ENCODE measurements around the gene TMEM176B. TPM values are rescaled to one million over a fixed set of nuclear protein-coding genes. Genes with fewer than 3 reads are reported as not detected.

Gene TMEM176B
- total RNA-seq, 1 experiment from 2014 or later = not detected

GRCh38 chr7:150748376-150748775 is 51.8 kb downstream of the TMEM176B start:
- no peaks in the 10 kb centered on the region for H3F3A ChIP-seq (ENCODE audit: low read length, unreplicated experiment)
- POLR2A ChIA-PET (ENCODE audit: unreplicated experiment) = no interaction called here
- H3K4me3 ChIP-seq (ENCODE audit: low read length) = no peak overlapping the region
- CTCF ChIA-PET = no interaction called here
- H3K27ac ChIP-seq (ENCODE audit: low read length) = no peak overlapping the region
- no peaks in the 10 kb centered on the region for H3K9me2 ChIP-seq (replicated peaks; ENCODE audit: low read length)
- intact Hi-C loops (cut with micrococcal nuclease) = no loop called here
- ATAC-seq (no peak), DNase-seq (no peak)
- no peaks in the 10 kb centered on the region for H3K79me2 ChIP-seq (ENCODE audit: low read length)
- no peak overlapping the region for H2AFZ ChIP-seq (ENCODE audit: low read length)
- TF ChIP-seq EZH2 (IDR thresholded peaks at IDR 0.05; ENCODE audit: low read length, unreplicated experiment) = no peak
- no peak for TF ChIP-seq EZH2phosphoT487 (IDR thresholded peaks at IDR 0.05; ENCODE audit: borderline replicate concordance, low read length)
- no peak for TF ChIP-seq CTCF (conservative IDR thresholded peaks at IDR 0.05; ENCODE audit: low read depth, low read length)
- H3K36me3 ChIP-seq (ENCODE audit: low read depth, low read length) = no peaks in the 10 kb centered on the region
- no peak overlapping the region for H3K9ac ChIP-seq (ENCODE audit: low read length)
- no peaks in the 10 kb centered on the region for H4K20me1 ChIP-seq (ENCODE audit: low read length)
- H3K27me3 ChIP-seq (ENCODE audit: low read length) = peaks cover 61% of the 10 kb centered on the region
- no TSS peak for BruUV-seq (replicated peaks)
- H3K4me1 ChIP-seq (ENCODE audit: insufficient read depth, low read length) = no peaks in the 10 kb centered on the region
- no peak overlapping the region for H3K4me2 ChIP-seq (ENCODE audit: low read length)
- H3K9me3 ChIP-seq (ENCODE audit: low read length) = no peaks in the 10 kb centered on the region

- Histone ChIP-seq H4K20me1 (ENCODE audit: low read length) (no peaks in the 10 kb centered on the region), H3F3A (ENCODE audit: low read length, unreplicated experiment) (no peaks in the 10 kb centered on the region), H3K4me3 (ENCODE audit: low read length) (no peak overlapping the region), H3K79me2 (ENCODE audit: low read length) (no peaks in the 10 kb centered on the region), H3K4me1 (ENCODE audit: insufficient read depth, low read length) (no peaks in the 10 kb centered on the region), H2AFZ (ENCODE audit: low read length) (no peak overlapping the region), H3K27me3 (ENCODE audit: low read length) (peaks cover 72% of the 10 kb centered on the region), H3K9ac (ENCODE audit: low read length) (no peak overlapping the region), H3K27ac (ENCODE audit: low read length) (no peak overlapping the region), H3K9me3 (ENCODE audit: low read length) (no peaks in the 10 kb centered on the region), H3K9me2 (replicated peaks; ENCODE audit: low read length) (no peaks in the 10 kb centered on the region), H3K4me2 (ENCODE audit: low read length) (no peak overlapping the region), H3K36me3 (ENCODE audit: low read depth, low read length) (no peaks in the 10 kb centered on the region)
- ATAC-seq (no peak), DNase-seq (no peak)
- ChIA-PET POLR2A (ENCODE audit: unreplicated experiment) (no interaction called here), CTCF (no interaction called here)
- TF ChIP-seq CTCF (conservative IDR thresholded peaks at IDR 0.05; ENCODE audit: low read depth, low read length) (no peak), EZH2phosphoT487 (IDR thresholded peaks at IDR 0.05; ENCODE audit: borderline replicate concordance, low read length) (no peak), EZH2 (IDR thresholded peaks at IDR 0.05; ENCODE audit: low read length, unreplicated experiment) (no peak)
- BruUV-seq (replicated peaks) = no TSS peak
- intact Hi-C loops (cut with micrococcal nuclease) = no loop called here
Observed at GRCh38 chr7:150746921-150747320, 53.2 kb downstream of the TMEM176B start.

- ATAC-seq = no peak
- TF ChIP-seq CTCF (conservative IDR thresholded peaks at IDR 0.05; ENCODE audit: low read depth, low read length) = no peak
- TF ChIP-seq EZH2 (IDR thresholded peaks at IDR 0.05; ENCODE audit: low read length, unreplicated experiment) = no peak
- TF ChIP-seq EZH2phosphoT487 (IDR thresholded peaks at IDR 0.05; ENCODE audit: borderline replicate concordance, low read length) = no peak
- intact Hi-C loops (cut with micrococcal nuclease) = no loop called here
- Histone ChIP-seq H3K27me3 (ENCODE audit: low read length) (peaks cover 76% of the 10 kb centered on the region), H3F3A (ENCODE audit: low read length, unreplicated experiment) (no peaks in the 10 kb centered on the region), H3K36me3 (ENCODE audit: low read depth, low read length) (no peaks in the 10 kb centered on the region), H3K9ac (ENCODE audit: low read length) (no peak overlapping the region), H3K4me3 (ENCODE audit: low read length) (no peak overlapping the region), H3K4me1 (ENCODE audit: insufficient read depth, low read length) (no peaks in the 10 kb centered on the region), H4K20me1 (ENCODE audit: low read length) (no peaks in the 10 kb centered on the region), H3K4me2 (ENCODE audit: low read length) (no peak overlapping the region), H2AFZ (ENCODE audit: low read length) (no peak overlapping the region), H3K9me3 (ENCODE audit: low read length) (no peaks in the 10 kb centered on the region), H3K9me2 (replicated peaks; ENCODE audit: low read length) (no peaks in the 10 kb centered on the region), H3K27ac (ENCODE audit: low read length) (no peak overlapping the region), H3K79me2 (ENCODE audit: low read length) (no peaks in the 10 kb centered on the region)
- no TSS peak for BruUV-seq (replicated peaks)
- ChIA-PET CTCF (no interaction called here), POLR2A (ENCODE audit: unreplicated experiment) (no interaction called here)
- DNase-seq = no peak
Observed at GRCh38 chr7:150745876-150746275, 54.3 kb downstream of the TMEM176B start.
